GM19193 (cell line): ENCODE data around the gene BPIFB3.

Source experiments
- POLR2A ChIP-seq: IDR thresholded peaks from 4 replicates; pipeline ENCODE4 v1.6.1; 2011; ENCODE audit not compliant: insufficient read depth, insufficient read length; ENCODE audit errors: extremely low read depth

The BPIFB3 gene

GRCh38 chr20:33022694-33023438, 30.8 kb upstream of the BPIFB3 start:
- no peak for TF ChIP-seq POLR2A

GRCh38 chr20:33023439-33024242, 30.1 kb upstream of the BPIFB3 start:
- TF ChIP-seq POLR2A = no peak

- TF ChIP-seq POLR2A = no peak
These were observed 29.5 kb upstream of the BPIFB3 start for GRCh38 chr20:33024243-33024560.

- no peak for TF ChIP-seq POLR2A
These were observed 28.9 kb upstream of the BPIFB3 start for GRCh38 chr20:33024609-33025317.

- TF ChIP-seq POLR2A = no peak
These were observed 28.3 kb upstream of the BPIFB3 start for GRCh38 chr20:33025318-33025876.

GRCh38 chr20:33026072-33026778, 27.5 kb upstream of the BPIFB3 start:
- no peak for TF ChIP-seq POLR2A

GRCh38 chr20:33026779-33027759, 26.6 kb upstream of the BPIFB3 start:
- TF ChIP-seq POLR2A = no peak

GRCh38 chr20:33027769-33028751, 25.6 kb upstream of the BPIFB3 start:
- TF ChIP-seq POLR2A = no peak

- TF ChIP-seq POLR2A = no peak
These were observed 24.8 kb upstream of the BPIFB3 start for GRCh38 chr20:33028875-33029274.

GRCh38 chr20:33030076-33030475, 23.6 kb upstream of the BPIFB3 start:
- TF ChIP-seq POLR2A = no peak

GRCh38 chr20:33030569-33030968, 23.1 kb upstream of the BPIFB3 start:
- no peak for TF ChIP-seq POLR2A

GRCh38 chr20:33031531-33031930, 22.2 kb upstream of the BPIFB3 start, which contains the start of gene BPIFB6:
BPIFB6 (plus strand) TSS chr20:33031648; CDS start chr20:33031648, 0 bp downstream.
- no peak for TF ChIP-seq POLR2A
